ENCODE results near the gene PLCB3. TPM values are rescaled to one million over a fixed set of nuclear protein-coding genes. Genes with fewer than 3 reads are reported as not detected.

PLCB3 gene
- total RNA-seq, 1 donor from 2014 or later, result 33.5 TPM

DNA sequence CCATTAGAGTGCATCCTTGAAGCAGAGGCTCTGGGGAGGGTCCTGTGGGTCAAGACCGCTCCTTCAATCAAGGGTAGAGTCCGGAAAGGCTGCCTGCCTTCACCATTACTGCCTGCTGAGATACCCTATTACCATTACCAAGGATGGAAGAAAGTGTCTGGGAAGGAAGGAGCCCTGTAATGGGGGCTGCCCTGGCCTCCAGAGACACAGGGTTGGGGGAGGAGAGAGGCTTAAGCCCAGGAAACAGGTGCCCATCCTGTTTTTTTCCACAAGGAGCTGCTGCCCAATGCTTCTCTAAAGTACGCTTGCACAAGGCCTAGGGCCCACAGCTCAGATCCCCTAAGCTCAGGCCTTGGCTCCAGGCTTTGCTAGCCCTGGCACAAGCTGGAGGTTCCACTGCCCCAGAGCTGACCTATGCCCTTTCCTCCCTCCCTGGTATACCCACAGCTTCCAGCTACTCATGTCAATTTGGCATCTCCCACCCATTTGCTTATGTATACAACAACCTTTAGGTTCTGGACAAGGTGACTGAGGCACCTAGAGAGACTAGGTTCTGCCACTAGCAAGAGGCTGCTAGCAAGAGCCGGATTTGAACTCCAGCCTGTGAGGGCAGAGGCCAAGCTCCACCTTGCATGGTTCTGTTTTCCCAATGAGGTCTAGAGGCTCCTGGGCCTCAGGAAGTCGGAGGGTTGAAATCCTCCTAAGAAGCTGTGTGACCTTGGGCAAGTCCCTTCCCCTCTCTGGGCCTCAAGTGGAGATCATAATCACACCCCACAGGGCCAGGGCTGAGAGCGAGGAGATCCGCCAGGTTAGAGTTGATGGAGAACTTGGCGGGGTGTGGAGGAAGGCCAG is 1.5 kb upstream of the PLCB3 start:
- no peak for DNase-seq (ENCODE audit: low spot score)

DNA sequence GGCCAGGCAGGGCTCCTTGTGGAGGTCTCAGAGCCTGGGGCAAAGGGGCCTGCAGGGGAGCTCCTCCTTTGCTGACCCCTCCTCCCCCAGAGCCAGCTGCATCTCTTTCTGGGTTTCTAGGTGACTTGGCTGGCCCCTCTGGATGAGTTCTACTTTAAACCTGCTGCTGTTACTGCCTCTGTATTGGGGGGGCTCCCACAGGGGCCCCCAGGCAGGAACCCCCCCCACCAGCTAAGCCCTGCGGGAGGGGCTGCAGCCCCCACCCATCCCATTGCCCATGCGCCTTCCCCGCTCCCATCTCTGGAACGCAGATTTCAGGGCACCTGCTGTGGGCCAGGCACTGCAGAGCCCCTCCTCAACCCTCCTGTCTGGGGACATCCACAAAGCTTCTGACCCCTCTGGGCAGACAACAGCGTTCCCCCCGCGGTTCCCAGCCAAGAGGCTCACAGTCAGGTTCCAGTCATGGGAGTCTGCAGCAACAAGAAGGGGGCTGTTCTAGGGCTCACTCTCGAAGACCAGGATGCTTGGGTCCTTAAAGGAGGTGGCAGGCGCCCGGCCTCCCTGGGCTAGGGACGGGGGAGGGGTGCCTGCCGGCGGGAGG is 815 bp upstream of the PLCB3 start:
- DNase-seq (ENCODE audit: low spot score), result no peak

DNA sequence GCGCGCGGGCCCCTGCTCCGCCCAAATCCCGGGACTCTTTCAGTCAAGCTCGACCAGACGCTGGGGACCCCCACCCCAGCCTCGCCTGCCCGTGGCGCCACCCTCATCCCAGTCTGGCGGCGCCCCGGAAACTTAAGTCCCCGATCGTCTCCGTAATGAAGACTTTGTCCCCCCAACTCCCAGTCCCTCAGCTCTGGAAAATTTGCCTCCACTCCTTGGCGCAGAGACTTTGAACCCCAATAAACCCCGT is 348 bp downstream of the PLCB3 start:
- DNase-seq (ENCODE audit: low spot score), result no peak

DNA sequence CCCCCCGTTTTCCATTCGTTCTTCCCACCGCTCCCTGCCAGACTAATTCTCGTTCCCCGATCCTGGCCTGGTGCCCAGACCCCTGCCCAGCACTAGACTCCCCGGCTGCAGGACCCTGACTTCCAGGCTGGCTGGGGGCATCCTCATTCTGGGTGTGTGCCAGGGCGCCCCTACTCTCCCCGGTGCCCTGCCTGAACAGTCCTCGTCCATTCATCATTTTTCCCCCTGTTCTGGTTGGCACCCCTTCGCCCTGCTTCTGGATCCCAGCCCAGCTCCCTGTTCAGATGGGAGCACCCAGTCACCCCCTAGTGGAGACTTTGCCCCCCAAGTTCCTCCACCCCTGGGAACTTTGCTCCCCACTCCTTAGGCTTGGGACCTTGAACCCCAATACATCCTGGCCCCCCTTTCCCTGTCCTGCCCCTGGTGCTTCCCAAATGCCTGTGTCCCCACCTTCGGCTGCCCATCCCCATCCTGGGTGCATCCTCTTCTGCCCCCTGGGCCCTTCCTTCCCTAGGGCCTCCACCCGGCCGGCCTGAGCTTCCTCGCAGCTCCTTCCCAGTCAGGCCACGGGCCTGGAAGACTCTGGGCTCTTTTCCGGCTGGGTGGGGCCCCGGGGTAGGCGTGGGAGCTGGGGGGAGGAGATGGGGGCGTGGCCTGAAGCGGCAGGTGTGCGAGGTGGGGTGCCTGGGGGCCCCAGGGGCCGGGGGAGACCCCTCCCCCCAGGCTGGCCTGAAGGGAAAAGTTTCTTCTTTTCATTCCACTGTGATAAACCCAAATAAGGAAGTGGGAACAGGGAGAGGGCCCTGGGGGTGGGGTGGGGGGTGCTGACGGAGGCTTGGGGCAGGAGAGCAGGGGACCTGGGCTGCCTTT is 908 bp downstream of the PLCB3 start:
- DNase-seq (ENCODE audit: low spot score), result no peak

DNA sequence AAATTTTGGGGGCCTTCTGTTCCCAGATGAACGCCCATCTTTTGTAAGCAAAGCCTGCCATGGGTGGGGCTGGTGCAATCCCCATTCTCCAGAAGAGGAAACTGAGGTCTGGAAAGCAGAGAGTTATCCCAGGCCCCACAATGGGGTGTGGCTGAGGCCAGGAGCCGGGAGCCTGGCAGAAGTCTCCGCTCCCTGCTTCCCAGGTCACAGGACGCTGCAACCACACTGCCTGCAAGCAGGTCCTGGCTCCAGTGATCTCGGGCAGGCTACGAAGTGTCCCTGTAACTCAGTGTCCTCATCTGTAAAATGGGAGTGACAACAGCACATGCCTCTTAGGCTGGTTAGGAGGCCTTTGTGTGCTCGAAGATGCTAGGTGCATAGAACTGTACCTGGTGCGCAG is 1.7 kb downstream of the PLCB3 start:
- DNase-seq (ENCODE audit: low spot score), result no peak

DNA sequence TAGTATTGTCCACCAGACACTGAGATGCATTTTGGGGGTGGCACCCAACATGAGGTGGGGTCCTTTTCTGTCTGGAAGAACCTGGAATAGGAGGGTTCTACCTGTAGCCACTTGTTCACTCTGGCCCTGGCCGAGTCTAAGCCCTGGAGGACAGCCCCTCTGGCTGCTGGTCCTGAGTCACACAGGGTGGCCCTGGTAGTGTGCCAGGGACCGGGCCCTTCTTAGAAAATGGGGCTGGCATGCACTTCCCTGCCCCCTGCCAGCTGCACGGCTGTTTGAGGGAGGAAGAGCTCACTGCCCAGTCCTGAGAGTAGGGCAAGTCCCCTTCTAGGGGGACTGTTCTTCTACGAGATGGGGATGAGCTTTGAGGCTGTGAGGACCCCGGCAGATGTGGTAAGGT is 2.2 kb downstream of the PLCB3 start:
- DNase-seq (ENCODE audit: low spot score), result no peak

DNA sequence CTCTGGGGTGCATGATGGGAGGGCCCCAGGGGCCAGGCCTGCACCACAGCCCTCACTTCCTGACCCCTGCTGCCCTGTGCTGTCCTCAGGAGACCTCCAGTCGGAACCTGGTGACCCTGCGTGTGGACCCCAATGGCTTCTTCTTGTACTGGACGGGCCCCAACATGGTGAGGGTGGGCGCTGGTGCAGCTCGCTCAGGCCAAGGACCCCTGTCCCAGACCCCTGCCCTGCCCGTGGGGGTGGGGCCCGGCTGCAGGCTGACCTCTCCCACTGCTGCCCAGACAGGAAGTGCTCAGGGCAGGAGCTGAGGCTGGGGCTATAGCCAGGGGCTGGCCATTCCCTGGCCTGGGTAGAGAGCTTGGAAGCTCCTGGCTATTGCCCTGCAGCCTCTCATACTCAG is 3.0 kb downstream of the PLCB3 start:
- no peak for DNase-seq (ENCODE audit: low spot score)

DNA sequence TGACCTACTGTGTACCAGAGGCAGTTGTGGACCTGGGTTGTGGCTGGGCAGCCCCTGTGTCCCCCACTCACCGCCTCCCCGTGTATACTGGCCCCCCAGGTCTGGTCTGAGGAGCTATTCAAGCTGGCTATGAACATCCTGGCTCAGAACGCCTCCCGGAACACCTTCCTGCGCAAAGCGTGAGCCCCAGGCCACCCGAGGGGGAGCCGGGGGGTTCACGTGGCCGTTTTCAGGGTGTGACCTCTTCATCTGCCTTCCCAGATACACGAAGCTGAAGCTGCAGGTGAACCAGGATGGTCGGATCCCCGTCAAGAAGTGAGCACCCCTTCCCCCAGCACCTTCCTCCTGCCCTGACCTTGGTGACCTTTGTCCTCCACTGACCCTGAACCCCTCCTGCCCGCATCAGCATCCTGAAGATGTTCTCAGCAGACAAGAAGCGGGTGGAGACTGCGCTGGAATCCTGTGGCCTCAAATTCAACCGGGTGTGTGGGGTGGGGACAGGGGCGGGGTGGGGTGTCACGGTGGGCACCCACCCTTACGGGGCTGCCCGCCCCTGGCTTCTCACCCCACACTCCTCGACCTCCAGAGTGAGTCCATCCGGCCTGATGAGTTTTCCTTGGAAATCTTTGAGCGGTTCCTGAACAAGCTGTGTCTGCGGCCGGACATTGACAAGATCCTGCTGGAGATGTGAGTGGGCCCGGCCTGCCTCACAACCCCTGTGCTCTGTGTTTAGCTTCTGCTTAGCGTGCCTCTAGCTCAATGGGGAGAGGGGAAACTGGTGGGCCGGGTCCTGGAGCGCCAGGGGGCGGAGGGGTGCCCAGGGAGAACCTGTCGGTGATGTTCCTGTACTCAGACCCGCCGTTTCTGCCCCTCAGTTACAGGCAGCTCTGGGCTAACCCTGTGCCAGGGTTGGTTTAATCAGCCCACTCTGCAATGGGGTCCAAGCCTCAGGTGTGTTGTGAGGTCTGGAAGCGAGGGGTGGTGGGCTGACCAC is 4.1 kb downstream of the PLCB3 start:
- DNase-seq (ENCODE audit: low spot score), result no peak

DNA sequence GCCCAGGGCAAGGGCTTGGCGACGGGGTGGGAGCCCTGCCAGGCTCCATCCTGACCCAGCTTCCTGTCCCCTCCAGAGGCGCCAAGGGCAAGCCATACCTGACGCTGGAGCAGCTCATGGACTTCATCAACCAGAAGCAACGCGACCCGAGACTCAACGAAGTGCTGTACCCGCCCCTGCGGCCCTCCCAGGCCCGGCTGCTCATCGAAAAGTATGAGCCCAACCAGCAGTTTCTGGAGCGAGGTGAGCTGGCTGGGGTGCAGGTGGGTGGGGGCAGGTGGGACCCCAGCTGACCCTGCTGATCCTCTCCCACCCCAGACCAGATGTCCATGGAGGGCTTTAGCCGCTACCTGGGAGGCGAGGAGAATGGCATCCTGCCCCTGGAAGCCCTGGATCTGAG is 5.0 kb downstream of the PLCB3 start:
- no peak for DNase-seq (ENCODE audit: low spot score)

DNA sequence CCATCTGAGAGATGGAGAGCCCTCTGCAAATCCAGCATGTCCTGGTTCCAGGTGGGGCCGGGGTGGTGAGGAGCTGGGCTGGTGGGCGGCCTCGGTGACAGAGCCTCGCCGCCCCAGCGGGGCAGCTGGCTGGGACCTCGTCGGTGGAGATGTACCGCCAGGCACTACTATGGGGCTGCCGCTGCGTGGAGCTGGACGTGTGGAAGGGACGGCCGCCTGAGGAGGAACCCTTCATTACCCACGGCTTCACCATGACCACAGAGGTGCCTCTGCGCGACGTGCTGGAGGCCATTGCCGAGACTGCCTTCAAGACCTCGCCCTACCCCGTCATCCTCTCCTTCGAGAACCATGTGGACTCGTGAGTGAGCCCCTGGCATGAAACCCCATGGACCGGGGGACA is 7.0 kb downstream of the PLCB3 start:
- no peak for DNase-seq (ENCODE audit: low spot score)

DNA sequence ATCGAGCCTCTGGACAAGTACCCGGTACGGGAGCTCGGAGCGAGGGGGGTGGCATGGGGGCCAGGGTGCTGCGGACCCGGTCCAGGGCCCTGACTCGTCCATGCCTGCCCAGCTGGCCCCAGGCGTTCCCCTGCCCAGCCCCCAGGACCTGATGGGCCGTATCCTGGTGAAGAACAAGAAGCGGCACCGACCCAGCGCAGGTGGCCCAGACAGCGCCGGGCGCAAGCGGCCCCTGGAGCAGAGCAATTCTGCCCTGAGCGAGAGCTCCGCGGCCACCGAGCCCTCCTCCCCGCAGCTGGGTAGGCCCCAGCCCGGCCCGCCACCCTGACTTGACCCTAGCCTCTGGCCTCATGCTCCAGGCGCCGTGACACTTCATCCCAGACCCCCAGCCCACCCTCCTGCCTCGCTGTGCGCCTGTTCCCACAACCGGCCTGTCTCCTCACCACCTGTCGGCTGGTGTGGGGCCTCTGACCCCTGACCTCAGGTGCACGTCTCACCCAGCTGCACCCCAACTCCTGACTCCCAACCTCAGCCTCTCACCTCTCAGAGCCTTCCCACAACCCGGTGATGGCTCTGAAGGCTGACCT is 7.7 kb downstream of the PLCB3 start:
- DNase-seq (ENCODE audit: low spot score), result no peak

DNA sequence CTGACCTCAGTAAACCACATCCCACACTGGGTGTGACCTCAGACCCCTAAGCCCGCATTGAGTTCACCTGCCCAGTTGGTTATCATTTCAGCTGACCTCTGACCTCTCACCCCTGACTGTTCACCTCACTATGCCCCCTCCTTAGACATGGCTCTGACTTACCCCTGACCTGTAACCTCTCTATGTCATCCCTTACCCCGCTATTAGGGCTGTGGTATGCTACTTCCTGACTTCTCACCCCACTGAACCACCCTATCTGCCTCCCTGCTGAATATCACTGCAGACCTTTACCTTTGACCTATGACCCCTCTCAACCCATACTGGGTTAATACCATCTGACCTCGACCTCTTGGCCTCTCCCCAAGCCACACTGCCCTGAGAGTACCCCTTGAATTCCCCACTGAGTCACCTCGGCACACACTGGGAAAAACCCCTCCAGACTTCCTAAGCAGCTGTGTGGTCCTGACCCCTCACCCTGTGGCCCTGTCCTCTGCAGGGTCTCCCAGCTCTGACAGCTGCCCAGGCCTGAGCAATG is 8.3 kb downstream of the PLCB3 start:
- DNase-seq (ENCODE audit: low spot score), result no peak

DNA sequence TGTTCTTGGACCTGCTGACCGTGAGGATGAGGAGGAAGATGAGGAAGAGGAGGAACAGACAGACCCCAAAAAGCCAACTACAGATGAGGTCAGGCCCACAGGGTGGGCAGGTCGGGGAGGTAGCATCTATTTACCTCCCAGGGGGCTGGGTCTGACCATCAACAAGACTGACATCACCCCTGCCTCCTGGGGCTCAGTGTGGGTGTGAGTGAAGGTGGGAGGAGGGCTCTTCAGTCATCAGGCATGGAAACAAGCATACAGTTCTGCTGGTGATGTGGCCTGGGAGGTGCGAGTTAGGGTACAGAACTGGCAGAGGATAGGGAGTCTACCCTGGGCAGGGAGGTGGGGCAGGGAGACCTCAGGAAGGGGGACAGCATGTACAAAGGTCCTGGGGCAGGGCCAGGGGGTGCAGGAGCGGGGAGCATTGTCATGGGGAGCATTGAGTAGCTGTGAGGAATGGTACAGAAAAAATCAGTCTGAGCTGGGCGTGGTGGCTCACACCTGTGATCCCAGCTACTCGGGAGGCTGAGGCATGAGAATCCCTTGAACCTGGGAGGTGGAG is 8.9 kb downstream of the PLCB3 start:
- DNase-seq (ENCODE audit: low spot score), result no peak

DNA sequence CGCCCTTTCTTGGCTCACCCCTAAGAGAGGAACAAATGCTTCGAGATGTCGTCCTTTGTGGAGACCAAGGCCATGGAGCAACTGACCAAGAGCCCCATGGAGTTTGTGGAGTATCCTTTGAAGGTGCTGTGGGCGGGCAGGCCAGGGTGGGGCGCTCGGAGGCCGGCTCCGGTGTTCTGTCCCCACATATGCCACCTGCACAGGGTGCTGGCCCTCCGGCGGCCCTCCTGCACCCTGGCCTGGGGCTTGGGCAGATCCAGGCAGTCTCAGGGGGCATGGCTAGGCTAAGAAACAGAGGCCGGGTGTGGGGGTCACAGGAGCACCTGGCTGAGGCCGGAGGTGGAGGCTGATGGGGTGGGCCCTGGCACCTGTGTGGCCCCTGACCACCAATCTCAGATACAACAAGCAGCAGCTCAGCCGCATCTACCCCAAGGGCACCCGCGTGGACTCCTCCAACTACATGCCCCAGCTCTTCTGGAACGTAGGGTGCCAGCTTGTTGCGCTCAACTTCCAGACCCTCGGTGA is 10.3 kb downstream of the PLCB3 start:
- no peak for DNase-seq (ENCODE audit: low spot score)

DNA sequence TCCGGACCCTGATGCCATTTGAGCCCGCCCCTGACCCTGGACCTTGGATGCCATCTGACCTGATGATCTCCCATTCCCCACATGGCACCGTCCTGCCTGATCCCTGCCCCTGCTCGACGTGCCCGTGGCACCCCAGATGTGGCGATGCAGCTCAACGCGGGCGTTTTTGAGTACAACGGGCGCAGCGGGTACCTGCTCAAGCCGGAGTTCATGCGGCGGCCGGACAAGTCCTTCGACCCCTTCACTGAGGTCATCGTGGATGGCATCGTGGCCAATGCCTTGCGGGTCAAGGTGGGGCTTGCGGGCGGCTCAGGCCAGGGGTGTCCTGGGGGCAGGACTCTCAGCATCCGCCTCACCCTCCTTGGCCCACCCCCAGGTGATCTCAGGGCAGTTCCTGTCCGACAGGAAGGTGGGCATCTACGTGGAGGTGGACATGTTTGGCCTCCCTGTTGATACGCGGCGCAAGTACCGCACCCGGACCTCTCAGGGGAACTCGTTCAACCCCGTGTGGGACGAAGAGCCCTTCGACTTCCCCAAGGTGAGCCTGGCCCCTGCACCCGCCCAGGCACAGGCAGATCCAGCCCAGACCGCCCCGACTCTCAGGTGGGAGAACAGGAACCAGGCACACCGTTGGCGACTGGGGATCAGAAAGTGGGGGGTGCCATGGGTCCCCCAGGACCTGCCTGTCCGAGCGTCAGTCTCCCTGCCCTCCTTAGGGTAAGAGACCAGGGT is 11.1 kb downstream of the PLCB3 start:
- DNase-seq (ENCODE audit: low spot score), result no peak

DNA sequence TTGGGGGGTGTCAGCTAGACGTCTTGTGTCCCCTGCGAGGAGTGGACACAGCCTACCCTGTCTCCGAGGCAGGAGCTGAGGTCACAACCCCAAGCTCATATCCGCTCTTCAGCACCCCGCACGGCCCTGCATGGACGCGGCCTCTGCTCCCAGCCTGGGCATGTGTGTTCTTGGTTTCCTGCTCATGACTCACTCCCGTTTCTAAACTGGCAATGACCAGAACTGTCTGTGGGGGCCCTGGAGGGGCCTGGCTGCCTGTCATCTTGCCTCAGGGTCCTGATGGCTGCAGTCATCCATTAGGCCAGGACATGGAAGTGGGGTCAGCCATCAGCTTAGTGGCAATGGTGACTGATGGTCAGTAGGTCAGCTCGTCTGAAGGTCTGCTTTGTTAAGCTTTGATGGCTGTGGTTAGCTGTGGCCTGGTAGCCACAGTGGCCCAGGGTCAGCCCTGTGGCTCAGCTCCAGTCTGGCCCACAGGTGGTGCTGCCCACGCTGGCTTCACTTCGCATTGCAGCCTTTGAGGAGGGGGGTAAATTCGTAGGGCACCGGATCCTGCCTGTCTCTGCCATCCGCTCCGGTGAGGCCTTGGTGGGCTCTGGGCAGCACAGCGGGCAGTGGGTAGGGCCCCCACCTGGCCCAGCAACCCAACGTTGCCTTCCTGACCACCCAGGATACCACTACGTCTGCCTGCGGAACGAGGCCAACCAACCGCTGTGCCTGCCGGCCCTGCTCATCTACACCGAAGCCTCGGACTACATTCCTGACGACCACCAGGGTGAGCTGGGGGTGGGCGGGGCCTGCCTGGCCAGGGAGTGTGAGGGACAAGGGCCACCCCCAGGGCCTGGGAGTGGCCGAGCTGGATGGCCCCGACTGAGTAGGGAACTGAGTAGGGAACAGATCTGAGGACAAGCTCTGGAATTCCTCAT is 12.0 kb downstream of the PLCB3 start:
- DNase-seq (ENCODE audit: low spot score), result no peak

DNA sequence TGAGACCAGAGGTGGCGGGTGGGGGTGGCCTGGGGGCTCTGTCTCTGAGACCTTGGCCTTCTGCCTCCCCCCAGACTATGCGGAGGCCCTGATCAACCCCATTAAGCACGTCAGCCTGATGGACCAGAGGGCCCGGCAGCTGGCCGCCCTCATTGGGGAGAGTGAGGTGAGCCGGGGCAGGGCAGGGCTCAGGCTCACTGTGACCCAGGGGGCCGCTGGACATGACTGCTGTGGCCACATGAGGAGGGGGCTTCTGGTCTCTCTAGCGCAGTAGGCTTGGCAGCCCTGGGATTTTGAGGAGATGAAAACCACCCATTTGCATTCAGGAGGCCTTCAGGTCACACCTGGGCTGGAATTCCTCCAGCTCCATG is 12.6 kb downstream of the PLCB3 start:
- no peak for DNase-seq (ENCODE audit: low spot score)

DNA sequence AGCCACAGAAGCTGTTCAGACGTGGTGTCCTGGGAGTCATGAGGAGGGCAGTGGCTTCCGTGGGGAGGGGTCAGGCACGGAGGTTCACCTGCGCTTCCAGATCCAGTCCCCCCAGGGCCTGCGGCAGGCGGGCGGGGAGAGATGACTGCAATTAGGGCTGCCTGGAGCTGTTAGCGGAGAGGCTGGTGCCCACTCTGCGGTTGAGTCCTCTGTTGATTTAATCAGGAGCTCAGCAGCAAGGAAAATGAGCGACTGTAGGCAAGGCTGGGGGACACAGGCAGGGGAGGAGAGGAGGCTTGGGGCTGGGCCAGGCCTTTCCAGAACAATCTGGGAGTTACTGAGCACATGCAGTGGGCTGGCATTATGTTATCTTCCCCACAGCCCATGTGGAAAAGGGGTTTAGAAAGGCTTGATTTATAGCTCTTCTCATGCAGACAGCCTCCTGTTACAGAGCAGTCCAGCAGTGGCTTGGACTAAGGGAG is 13.1 kb downstream of the PLCB3 start:
- DNase-seq (ENCODE audit: low spot score), result no peak

Measured in ureter (tissue), 1 donor.